Diencephalon (tissue), 1 donor: ENCODE data around the gene GFAP. TPM values are rescaled to one million over a fixed set of nuclear protein-coding genes. Genes with fewer than 3 reads are reported as not detected.

Source experiments
- small RNA-seq: library from RNA; depleted of rRNA; stranded (forward); fragments of <200 nt; gene quantifications from one replicate; pipeline ENCODE3, GENCODE V24; 2014
- total RNA-seq: library from RNA; depleted of rRNA; stranded (reverse); fragments of >200 nt; gene quantifications from one replicate; pipeline ENCODE4 v1.2.3, GENCODE V29; 2014

Gene GFAP
- total RNA-seq: 1,198 TPM

GRCh38 chr17:44915321-44915726 lies at the start of gene GFAP:
Gene GFAP (minus strand): TSS chr17:44915500. CDS start chr17:44915486, 14 bp downstream.

GRCh38 chr17:44947461-44948314 lies 32.4 kb upstream of the GFAP start, which contains the start of gene KIF18B:
Gene KIF18B (minus strand): TSS chr17:44947773. CDS start chr17:44936344, 11,429 bp downstream.

GRCh38 chr17:44899074-44899782 lies 16.1 kb downstream of the GFAP start, which contains the start of gene EFTUD2:
Gene EFTUD2 (minus strand): TSS chr17:44899445. CDS start chr17:44894521, 4,924 bp downstream.

Small RNAs within 50 kb of the gene (small RNA-seq; reads per million reads assigned to genes)
- gene CCDC103 (not detected), gene MIR6783 (not detected), gene RN7SL405P (not detected)

Other genes starting within 250 kb of the GFAP start
- gene CCDC43, start 225.7 kb downstream of the GFAP start, total RNA-seq: 43.8 TPM
- 5.8 TPM for gene DBF4B, start 206.8 kb downstream of the GFAP start, total RNA-seq
- 19.8 TPM for gene ADAM11, start 156.5 kb downstream of the GFAP start, total RNA-seq
- gene GJC1, start 85.2 kb downstream of the GFAP start, total RNA-seq: 31.4 TPM
- gene HIGD1B, start 67.6 kb downstream of the GFAP start, total RNA-seq: 4.8 TPM
- gene EFTUD2, start 16.1 kb downstream of the GFAP start, total RNA-seq: 101 TPM
- gene KIF18B, start 32.3 kb upstream of the GFAP start, total RNA-seq: 1.4 TPM
- gene C1QL1, start 52.8 kb upstream of the GFAP start, total RNA-seq: 8.3 TPM
- 49.8 TPM for gene DCAKD, start 136.1 kb upstream of the GFAP start, total RNA-seq
- 35.1 TPM for gene NMT1, start 145.8 kb upstream of the GFAP start, total RNA-seq
- gene PLCD3, start 217.0 kb upstream of the GFAP start, total RNA-seq: 14.1 TPM
- 3.5 TPM for gene ACBD4, start 220.2 kb upstream of the GFAP start, total RNA-seq
- 14.1 TPM for gene HEXIM1, start 233.0 kb upstream of the GFAP start, total RNA-seq
- 10.4 TPM for gene HEXIM2, start 246.4 kb upstream of the GFAP start, total RNA-seq